Tibial nerve (tissue), 4 donors: ENCODE data around the gene MRPL16. TPM values are rescaled to one million over a fixed set of nuclear protein-coding genes. Genes with fewer than 3 reads are reported as not detected.

Experiments
- DNase-seq, 2 donors: peaks; one replicate each; pipeline ENCODE4 v3.0.0-alpha.2; 2019; ENCODE audit warnings: low spot score in 2 of 2
- H3K27ac ChIP-seq, 4 donors: fragments of 200-600 bp; sonication (generic) in 3 of 4; one replicate each; pipeline ENCODE4 v1.5.1; 2017 to 2019; ENCODE audit warnings: mild to moderate bottlenecking in 1 of 4
- H3K27me3 ChIP-seq, 2 donors: fragments of 200-600 bp; sonication (generic) in 1 of 2; one replicate each; pipeline versions ENCODE4 v1.5.1 to v1.6.0; 2017 to 2019
- H3K36me3 ChIP-seq, 3 donors: fragments of 200-600 bp; sonication (generic); one replicate each; pipeline ENCODE4 v1.5.1; 2018 to 2019
- H3K4me1 ChIP-seq, 4 donors: fragments of 200-600 bp; sonication (generic) in 3 of 4; one replicate each; pipeline ENCODE4 v1.5.1; 2017 to 2019
- H3K4me3 ChIP-seq, 4 donors: fragments of 200-600 bp; sonication (generic) in 3 of 4; one replicate each; pipeline ENCODE4 v1.5.1; 2017 to 2019; ENCODE audit warnings: mild to moderate bottlenecking in 1 of 4, moderate library complexity in 1 of 4
- H3K9me3 ChIP-seq, 4 donors: fragments of 200-600 bp; sonication (generic) in 3 of 4; one replicate each; pipeline ENCODE4 v1.5.1; 2017 to 2019
- EP300 ChIP-seq, 2 donors: sonication (generic); formaldehyde crosslinking; IDR thresholded peaks; one replicate each; pipeline ENCODE4 v1.6.1; 2017; ENCODE audit warnings: antibody characterized with exemption in 2 of 2, mild to moderate bottlenecking in 1 of 2
- POLR2A ChIP-seq, 2 donors: fragments of 450-650 bp; IDR thresholded peaks; one replicate each; pipeline ENCODE4 v1.6.1; 2017; ENCODE audit warnings: antibody characterized with exemption in 2 of 2, mild to moderate bottlenecking in 2 of 2, moderate library complexity in 2 of 2
- WGBS, 2 donors: methylation state at CpG; one replicate each; pipeline ENCODE4 v1.1.5; 2018; 5-methylcytosine and 5-hydroxymethylcytosine counted together
- total RNA-seq, 4 donors: library from RNA; depleted of rRNA; stranded (reverse); fragments of >200 nt; gene quantifications; one replicate each; pipeline ENCODE4 v1.1.0, GENCODE V29; 2016
- TF ChIP-seq, protein P1 (sequence below), 5 experiments: fragments of 200-600 bp in 3 of 5; fragments of 450-650 bp in 2 of 5; sonication (generic) in 3 of 5; IDR thresholded peaks; one replicate each; pipeline ENCODE4 v1.5.1; 2016 to 2019; ENCODE audit warnings: antibody characterized with exemption in 5 of 5, mild to moderate bottlenecking in 3 of 5, moderate library complexity in 2 of 5

The MRPL16 gene
- total RNA-seq, 4 donors from 2014 or later, result 30.0 to 41.0 (median 32.9) TPM

- DNase-seq, result no peak
- Histone ChIP-seq H3K27ac (no peak overlapping the region), H3K4me1 (no peaks in the 10 kb centered on the region), H3K4me3 (no peak overlapping the region), H3K36me3 (no peaks in the 10 kb centered on the region), H3K27me3 (no peaks in the 10 kb centered on the region), H3K9me3 (no peaks in the 10 kb centered on the region)
- 83 to 88% methylated on average over 2 of the region's 2 CpGs for WGBS, 2 donors
- no peak for TF ChIP-seq POLR2A (IDR thresholded peaks at IDR 0.05)
- TF ChIP-seq EP300 (IDR thresholded peaks at IDR 0.05), result no peak
- TF ChIP-seq, protein P1, sequence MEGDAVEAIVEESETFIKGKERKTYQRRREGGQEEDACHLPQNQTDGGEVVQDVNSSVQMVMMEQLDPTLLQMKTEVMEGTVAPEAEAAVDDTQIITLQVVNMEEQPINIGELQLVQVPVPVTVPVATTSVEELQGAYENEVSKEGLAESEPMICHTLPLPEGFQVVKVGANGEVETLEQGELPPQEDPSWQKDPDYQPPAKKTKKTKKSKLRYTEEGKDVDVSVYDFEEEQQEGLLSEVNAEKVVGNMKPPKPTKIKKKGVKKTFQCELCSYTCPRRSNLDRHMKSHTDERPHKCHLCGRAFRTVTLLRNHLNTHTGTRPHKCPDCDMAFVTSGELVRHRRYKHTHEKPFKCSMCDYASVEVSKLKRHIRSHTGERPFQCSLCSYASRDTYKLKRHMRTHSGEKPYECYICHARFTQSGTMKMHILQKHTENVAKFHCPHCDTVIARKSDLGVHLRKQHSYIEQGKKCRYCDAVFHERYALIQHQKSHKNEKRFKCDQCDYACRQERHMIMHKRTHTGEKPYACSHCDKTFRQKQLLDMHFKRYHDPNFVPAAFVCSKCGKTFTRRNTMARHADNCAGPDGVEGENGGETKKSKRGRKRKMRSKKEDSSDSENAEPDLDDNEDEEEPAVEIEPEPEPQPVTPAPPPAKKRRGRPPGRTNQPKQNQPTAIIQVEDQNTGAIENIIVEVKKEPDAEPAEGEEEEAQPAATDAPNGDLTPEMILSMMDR (IDR thresholded peaks at IDR 0.05), result no peak
Observed at GRCh38 chr11:59841514-59841913, 30.9 kb upstream of the MRPL16 start.

DNA sequence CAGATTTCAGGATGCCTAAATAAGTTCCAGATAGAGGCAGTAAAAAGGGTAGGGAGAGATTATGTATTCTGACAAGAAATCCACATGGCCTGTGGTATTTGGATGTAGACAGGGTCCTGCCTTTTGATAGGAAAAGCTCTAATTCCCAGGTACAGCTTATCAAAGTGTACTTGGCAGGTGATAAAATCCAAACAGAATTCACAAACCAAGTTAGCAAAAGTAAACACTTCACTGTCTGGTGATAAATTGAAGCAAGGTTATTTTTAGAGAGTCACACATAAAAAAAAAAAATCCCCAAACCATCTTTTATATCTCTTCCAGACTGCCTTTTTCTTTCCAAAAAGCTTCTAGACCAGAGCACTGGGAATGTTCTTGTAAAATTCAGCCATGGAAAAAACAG lies 29.0 kb upstream of the MRPL16 start:
- H3K9me3 ChIP-seq, result no peaks in the 10 kb centered on the region
- no peak overlapping the region for H3K4me3 ChIP-seq
- H3K36me3 ChIP-seq, result no peaks in the 10 kb centered on the region
- no peak for DNase-seq
- no peak for TF ChIP-seq EP300 (IDR thresholded peaks at IDR 0.05)
- TF ChIP-seq, protein P1 (IDR thresholded peaks at IDR 0.05), result no peak
- TF ChIP-seq POLR2A (IDR thresholded peaks at IDR 0.05), result no peak
- no peaks in the 10 kb centered on the region for H3K27me3 ChIP-seq
- H3K4me1 ChIP-seq, result no peaks in the 10 kb centered on the region
- H3K27ac ChIP-seq, result no peak overlapping the region

GRCh38 chr11:59833602-59834001 lies 23.0 kb upstream of the MRPL16 start:
- H3K36me3 ChIP-seq, result no peaks in the 10 kb centered on the region
- H3K9me3 ChIP-seq, result no peaks in the 10 kb centered on the region
- no peaks in the 10 kb centered on the region for H3K4me1 ChIP-seq
- TF ChIP-seq, protein P1 (IDR thresholded peaks at IDR 0.05), result no peak
- TF ChIP-seq EP300 (IDR thresholded peaks at IDR 0.05) (no peak), POLR2A (IDR thresholded peaks at IDR 0.05) (no peak)
- H3K27me3 ChIP-seq, result no peaks in the 10 kb centered on the region
- H3K27ac ChIP-seq, result no peak overlapping the region
- 87 to 90% methylated on average over 2 of the region's 2 CpGs for WGBS, 2 donors
- DNase-seq, result no peak
- H3K4me3 ChIP-seq, result no peak overlapping the region

DNA sequence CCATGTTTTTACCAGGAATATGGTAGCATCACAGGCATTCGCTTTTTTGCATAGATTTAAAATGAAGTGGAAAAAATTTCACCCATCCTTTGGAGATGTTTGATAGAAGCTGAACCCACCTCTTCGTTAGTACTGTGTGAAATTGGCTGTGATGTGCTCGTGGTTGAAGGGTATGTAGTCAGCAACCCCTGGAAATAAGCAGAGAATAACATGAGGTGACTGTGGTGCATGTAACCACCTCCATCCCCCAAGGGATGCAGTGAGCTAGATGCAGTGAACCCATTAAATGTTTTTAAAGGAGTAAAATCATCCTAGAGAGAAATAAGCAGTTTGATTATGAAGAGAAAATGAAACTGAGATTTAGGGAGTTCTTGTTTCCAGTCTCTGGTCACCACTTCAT lies 18.8 kb upstream of the MRPL16 start:
- H3K4me1 ChIP-seq, result no peaks in the 10 kb centered on the region
- 79 to 81% methylated on average over 3 of the region's 3 CpGs for WGBS, 2 donors
- no peak for TF ChIP-seq POLR2A (IDR thresholded peaks at IDR 0.05)
- TF ChIP-seq, protein P1 (IDR thresholded peaks at IDR 0.05), result no peak
- no peak for TF ChIP-seq EP300 (IDR thresholded peaks at IDR 0.05)
- DNase-seq, result no peak
- no peaks in the 10 kb centered on the region for H3K36me3 ChIP-seq
- H3K9me3 ChIP-seq, result no peaks in the 10 kb centered on the region
- H3K4me3 ChIP-seq, result no peak overlapping the region
- H3K27me3 ChIP-seq, result no peaks in the 10 kb centered on the region
- H3K27ac ChIP-seq, result no peak overlapping the region

- WGBS, 2 donors, result 8 to 10% methylated on average over 9 of the region's 9 CpGs
- no peaks in the 10 kb centered on the region for H3K36me3 ChIP-seq
- H3K4me3 ChIP-seq, result no peak overlapping the region
Observed at GRCh38 chr11:59822989-59823566, 12.5 kb upstream of the MRPL16 start.

More at GRCh38 chr11:59822989-59823566, 12.5 kb upstream of the MRPL16 start:
- peak in 1 of 2 donors; percentile 41 for DNase-seq
- Histone ChIP-seq H3K27ac (no peak overlapping the region), H3K27me3 (no peaks in the 10 kb centered on the region), H3K9me3 (no peaks in the 10 kb centered on the region), H3K4me1 (peaks cover 0 to 8% (median 3%) of the 10 kb centered on the region in 4 donors)
- TF ChIP-seq, protein P1 (IDR thresholded peaks at IDR 0.05), result peak; percentile 34 to 67 (median 54)
- TF ChIP-seq EP300 (IDR thresholded peaks at IDR 0.05), result no peak
